ENCODE measurements around the gene GLI3.

GLI3 gene

GRCh38 chr7:41938371-41938770 is 298.6 kb downstream of the GLI3 start:
- DNase-seq (ENCODE audit: low read depth in 3 of 3, low spot score in 1 of 3), result no peak

DNA sequence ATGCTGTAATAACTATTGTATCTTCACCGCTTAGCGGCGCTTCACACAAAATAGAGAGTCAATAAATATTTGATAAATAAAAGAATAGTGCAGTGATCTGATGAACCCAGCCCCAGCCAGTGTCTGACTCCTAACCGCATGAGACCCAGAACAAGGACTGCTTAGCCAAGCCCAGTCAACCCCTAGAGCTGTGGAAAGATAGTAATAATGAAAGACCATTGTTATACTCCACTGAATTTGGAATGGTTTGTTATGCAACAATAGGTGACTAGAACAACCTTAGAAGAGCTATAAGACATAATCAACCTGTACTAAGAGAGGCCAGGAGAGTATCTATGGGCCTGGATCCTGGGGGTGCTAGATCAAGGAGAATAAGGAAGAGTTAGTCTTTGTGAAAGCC is 303.6 kb downstream of the GLI3 start:
- DNase-seq (ENCODE audit: low read depth in 3 of 3, low spot score in 1 of 3), result no peak

DNA sequence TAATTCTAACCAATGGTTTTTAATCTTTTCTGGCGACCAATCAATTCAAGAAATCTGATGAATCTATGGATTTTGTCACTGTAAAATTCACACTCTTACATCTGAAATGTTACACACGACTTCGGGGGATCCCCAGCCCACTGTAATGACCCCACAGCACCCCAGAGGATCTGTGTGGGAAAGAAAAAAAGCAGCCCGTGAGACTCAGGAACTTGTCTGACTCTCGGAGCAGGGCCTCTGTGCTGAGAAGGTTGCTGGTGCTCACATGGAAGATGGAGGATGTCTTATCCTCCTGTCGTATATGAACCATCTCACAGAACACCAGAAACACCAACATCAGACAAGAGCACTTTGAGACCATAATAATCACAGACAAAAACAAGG is 305.8 kb downstream of the GLI3 start:
- DNase-seq (ENCODE audit: low read depth in 3 of 3, low spot score in 1 of 3), result no peak

DNA sequence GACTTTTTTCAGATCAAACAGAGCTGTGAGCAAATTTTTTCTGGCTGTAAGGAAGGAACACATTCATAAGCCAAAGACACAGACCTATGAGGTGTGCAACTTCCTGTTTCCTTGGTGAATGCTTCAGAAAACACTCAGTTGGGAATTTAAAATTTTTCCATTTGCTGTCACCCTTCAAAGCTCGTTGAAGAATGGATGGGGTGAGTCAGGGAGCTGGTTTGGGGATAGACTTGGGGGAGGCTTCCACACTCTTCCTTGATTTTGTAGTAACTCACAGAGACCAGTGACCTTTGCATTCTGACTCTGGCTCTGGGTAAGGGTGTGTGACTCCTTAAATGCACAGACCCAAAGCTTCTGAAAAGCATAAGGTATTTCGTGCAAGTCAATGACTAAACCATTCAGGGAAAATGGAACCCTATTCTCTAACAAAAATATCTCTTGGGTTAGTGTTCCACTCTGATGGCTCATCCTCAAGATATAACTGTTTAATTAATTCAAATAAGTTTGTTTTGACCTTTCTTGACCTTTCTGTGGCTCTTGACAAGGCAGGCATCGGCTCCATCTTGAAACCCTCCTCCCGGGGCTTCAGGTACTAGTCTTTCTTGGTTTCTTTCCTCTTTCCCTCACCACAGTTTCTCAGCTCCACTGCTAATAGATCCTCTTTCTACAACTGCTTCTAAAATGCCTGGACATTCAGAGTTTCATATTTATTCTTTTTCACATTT is 306.3 kb downstream of the GLI3 start:
- DNase-seq (ENCODE audit: low read depth in 3 of 3, low spot score in 1 of 3), result no peak

- no peak for DNase-seq (ENCODE audit: low read depth in 3 of 3, low spot score in 1 of 3)
Observed at GRCh38 chr7:41928781-41929180, 308.2 kb downstream of the GLI3 start.

DNA sequence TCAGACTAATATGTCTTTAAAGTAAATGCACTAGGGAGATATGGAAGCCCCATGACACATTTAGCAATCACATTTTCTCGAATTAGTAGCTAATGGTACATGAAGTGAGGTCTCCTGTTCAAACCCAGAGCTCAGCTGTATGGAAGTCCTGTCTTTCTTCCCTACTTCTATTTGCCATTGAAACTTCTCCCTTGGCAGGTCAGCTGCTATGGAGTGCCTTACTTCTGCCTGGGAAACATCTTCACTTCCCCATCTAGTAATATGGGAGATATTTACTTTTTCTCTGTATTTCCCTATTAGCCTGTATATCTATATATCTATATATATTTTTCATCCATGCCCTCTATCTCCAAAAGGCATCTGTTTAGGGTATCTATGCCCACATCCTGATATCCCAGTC is 308.8 kb downstream of the GLI3 start:
- DNase-seq (ENCODE audit: low read depth in 3 of 3, low spot score in 1 of 3), result no peak

GRCh38 chr7:41927380-41927779 is 309.6 kb downstream of the GLI3 start:
- DNase-seq (ENCODE audit: low read depth in 3 of 3, low spot score in 1 of 3), result no peak

- DNase-seq (ENCODE audit: low read depth in 3 of 3, low spot score in 1 of 3), result no peak
Observed at GRCh38 chr7:41925946-41926345, 311.1 kb downstream of the GLI3 start.

DNA sequence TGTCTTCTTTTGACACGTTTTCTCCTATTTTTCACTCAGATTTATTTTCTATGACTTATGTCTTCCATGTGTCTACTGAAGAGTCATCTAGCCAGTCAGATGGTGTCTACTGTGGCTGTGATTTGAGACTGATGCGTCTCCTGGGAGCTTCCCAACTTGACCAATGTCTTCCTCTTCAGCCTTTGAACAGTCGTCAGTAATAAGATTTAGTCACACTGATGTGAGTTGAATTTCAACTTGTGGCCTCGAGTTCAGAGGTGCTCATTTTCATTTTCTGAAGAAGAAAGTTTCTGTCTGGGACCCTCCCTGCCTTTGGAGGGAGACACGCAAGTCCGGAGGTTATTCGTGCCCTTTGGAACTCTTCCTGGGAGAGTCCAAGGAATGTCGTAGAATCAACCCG is 312.2 kb downstream of the GLI3 start:
- DNase-seq (ENCODE audit: low read depth in 3 of 3, low spot score in 1 of 3), result no peak

DNA sequence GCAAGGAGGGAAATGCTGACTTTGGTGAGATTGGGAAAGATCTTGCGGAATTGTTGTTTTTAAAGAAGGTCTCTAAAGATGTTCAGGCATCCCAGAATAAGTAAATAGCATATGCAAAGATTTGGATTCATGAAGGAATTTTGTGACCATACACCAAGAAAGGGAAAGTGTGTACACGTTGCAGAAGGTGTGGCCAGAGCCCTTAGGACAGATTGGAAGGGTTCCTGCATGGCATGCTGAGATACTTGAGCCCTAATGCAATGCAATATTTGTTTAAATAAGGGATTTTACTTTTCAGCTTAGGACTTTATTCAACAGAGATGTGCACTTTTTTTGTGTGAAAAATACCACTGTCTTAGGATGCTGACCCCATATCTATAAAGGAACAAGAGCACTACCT is 314.6 kb downstream of the GLI3 start:
- DNase-seq (ENCODE audit: low read depth in 3 of 3, low spot score in 1 of 3), result no peak

- DNase-seq (ENCODE audit: low read depth in 3 of 3, low spot score in 1 of 3), result no peak
Observed at GRCh38 chr7:41921453-41921981, 315.5 kb downstream of the GLI3 start.

DNA sequence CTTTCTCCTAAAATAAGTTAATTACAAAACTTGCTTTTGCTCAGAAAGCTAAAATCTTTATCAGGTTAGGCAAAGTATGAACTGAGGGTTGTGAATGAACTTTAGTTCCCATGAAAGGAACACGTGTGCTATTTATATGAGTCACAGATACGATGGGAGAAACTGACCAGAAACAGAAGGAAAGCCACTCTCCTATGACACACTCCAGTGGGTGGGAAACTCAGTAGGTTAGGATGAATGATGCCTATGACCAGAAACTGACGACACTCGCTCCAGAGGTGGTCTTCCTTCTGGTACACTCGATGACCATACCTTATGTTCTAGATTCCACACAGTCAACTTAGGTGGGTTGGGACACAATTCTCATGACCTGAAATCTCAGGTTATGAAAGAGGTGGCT is 318.4 kb downstream of the GLI3 start:
- no peak for DNase-seq (ENCODE audit: low read depth in 3 of 3, low spot score in 1 of 3)

DNA sequence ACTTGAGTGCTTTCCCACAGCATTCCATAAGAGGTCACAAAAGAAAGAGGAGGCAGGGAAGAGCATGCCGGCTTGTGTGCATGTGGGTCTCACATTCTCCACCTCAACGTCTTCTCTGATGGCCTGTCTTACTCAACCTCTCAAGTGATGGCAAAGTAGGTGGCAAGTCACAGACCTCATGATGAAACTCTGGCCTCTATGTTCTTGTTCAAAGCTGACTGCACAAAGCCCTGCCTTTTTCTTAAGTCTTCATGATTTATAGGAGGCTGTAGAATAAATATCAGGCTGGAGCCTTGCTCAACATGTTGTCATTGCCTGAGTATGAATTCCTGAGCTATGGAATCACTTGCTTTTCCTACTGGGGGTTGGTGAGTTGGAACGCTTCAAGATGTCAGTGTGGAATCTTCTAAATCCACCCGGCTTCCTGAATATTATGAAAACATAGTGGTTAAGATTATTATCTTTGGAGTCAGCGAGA is 320.5 kb downstream of the GLI3 start:
- no peak for DNase-seq (ENCODE audit: low read depth in 3 of 3, low spot score in 1 of 3)

- no peak for DNase-seq (ENCODE audit: low read depth in 3 of 3, low spot score in 1 of 3)
Observed at GRCh38 chr7:41915871-41916270, 321.1 kb downstream of the GLI3 start.

DNA sequence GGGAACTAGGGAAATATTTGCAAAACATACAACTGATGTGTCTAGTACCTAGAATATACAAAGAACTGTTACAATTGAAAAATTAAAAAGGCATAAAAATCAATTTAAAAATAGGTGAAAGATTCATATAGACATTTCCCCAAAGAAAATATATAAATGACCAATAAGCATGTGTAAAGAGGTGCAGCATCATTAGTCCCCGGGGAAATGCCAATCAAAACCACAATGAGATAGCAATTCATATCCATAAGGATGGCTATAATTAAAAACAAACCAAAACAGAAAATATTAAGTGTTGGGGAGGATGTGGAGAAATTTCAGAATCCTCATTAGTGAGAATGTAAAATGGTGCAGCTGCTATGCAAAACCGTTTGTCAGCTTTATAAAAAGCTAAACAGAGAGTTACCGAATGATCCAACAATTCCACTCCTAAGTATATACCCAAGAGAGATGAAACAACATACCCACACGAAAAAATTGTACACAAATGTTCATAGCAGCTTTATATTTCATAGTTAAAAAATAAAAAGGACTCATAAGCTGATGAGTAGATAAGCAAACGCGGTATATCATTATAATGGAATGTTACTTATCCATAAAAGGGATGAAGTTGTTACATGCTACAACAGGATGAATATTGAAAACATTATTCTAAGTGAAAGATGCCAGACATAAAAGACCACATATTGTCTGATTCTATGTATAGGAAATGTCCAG is 324.0 kb downstream of the GLI3 start:
- DNase-seq (ENCODE audit: low read depth in 3 of 3, low spot score in 1 of 3), result no peak

DNA sequence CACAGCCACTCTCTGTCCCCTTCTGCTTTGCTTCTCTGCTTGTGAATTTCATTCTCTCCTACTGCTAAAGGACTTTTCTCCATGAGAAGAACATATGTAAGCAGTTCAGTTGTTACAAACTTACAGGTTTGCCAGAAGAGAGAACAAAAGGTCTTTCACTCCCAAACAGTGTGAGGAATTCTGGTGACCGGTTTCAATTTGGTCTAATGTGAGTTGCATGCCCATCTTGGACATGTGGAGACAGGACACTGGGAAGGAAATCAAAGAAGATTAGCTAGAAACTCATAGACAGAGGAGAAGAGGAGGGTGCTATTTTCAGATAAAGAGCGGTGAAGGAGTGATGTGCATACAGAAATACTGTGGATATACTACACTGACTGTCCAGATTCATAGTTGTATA is 324.6 kb downstream of the GLI3 start:
- no peak for DNase-seq (ENCODE audit: low read depth in 3 of 3, low spot score in 1 of 3)

GRCh38 chr7:41911792-41912191 is 325.2 kb downstream of the GLI3 start:
- no peak for DNase-seq (ENCODE audit: low read depth in 3 of 3, low spot score in 1 of 3)
